HG03196 (cell line): ENCODE measurements around the gene TP53INP2.
A peak's percentile ranks its signal among the peaks of the same experiment; 100 is the strongest.
"Not testable (repeated sequence)": the region's sequence is repeated elsewhere in the genome, so short reads cannot be mapped to it uniquely, and the experiment has no call there.

Experiments used
- ATAC-seq: cut with Tn5 transposase; IDR thresholded peaks from one replicate; pipeline ENCODE4 v1.9.1; 2021; ENCODE audit not compliant: unreplicated experiment

TP53INP2 gene

GRCh38 chr20:34705397-34706301 is 1.5 kb downstream of the TP53INP2 start:
- no peak for ATAC-seq

- ATAC-seq, result no peak
Observed at GRCh38 chr20:34706302-34706875, 2.2 kb downstream of the TP53INP2 start.

GRCh38 chr20:34706912-34707784 is 3.0 kb downstream of the TP53INP2 start:
- no peak for ATAC-seq

- no peak for ATAC-seq
Observed at GRCh38 chr20:34708621-34709043, 4.5 kb downstream of the TP53INP2 start.

GRCh38 chr20:34709044-34709830 is 5.1 kb downstream of the TP53INP2 start:
- ATAC-seq, result peak; percentile 38

GRCh38 chr20:34709831-34710567 is 5.9 kb downstream of the TP53INP2 start:
- ATAC-seq, result peak; percentile 33

GRCh38 chr20:34710568-34710839 is 6.4 kb downstream of the TP53INP2 start:
- no peak for ATAC-seq

GRCh38 chr20:34710861-34711574 is 6.9 kb downstream of the TP53INP2 start:
- no peak for ATAC-seq

GRCh38 chr20:34711813-34712430 is 7.8 kb downstream of the TP53INP2 start:
- no peak for ATAC-seq

- no peak for ATAC-seq
Observed at GRCh38 chr20:34712525-34713192, 8.5 kb downstream of the TP53INP2 start.

GRCh38 chr20:34713194-34713943 is 9.2 kb downstream of the TP53INP2 start:
- no peak for ATAC-seq

- not testable (repeated sequence) for ATAC-seq
Observed at GRCh38 chr20:34713944-34714515, 9.9 kb downstream of the TP53INP2 start.

- ATAC-seq, result no peak
Observed at GRCh38 chr20:34715384-34715783, 11.2 kb downstream of the TP53INP2 start.

- no peak for ATAC-seq
Observed at GRCh38 chr20:34716921-34717229, 12.7 kb downstream of the TP53INP2 start.

GRCh38 chr20:34717230-34718095 is 13.3 kb downstream of the TP53INP2 start:
- ATAC-seq, result no peak

GRCh38 chr20:34719242-34720017 is 15.3 kb downstream of the TP53INP2 start:
- peak; percentile 80 for ATAC-seq
